ENCODE results near the gene DISC1.
"Not testable (repeated sequence)": the region's sequence is repeated elsewhere in the genome, so short reads cannot be mapped to it uniquely, and the experiment has no call there.

DISC1 gene

DNA sequence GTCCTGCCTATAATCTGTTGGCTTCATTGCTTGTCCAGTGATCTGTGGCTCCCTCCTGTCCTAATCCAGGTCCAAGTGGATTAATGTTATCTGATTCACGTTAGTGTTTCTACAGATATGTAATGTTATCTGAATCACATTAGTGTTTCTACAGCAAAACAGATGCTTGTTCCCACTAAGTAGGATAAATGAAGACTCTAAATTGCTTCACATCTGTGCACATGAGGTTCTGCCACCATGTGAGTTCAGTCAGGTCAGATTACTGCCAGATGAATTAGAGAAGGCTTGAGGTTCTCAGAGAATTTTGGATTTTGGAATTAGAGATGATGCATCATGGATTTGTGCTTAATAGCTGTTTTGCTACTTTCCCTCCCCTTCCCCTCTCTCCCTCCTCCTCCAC lies 13.2 kb downstream of the DISC1 start:
- DNase-seq: no peak

DNA sequence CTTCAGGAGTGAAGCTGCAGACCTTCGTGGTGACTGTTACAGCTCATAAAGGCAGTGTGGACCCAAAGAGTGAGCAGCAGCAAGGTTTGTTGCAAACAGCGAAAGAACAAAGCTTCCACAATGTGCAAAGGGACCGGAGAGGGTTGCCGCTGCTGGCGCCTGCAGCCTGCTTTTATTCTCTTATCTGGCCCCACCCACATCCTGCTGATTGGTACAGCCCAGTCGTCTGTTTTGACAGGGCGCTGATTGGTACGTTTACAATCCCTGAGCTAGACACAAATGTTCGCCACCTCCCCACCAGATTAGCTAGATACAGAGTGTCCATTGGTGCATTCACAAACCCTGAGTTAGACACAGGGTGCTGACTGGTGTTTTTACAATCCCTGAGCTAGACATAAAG lies 14.9 kb downstream of the DISC1 start:
- DNase-seq: not testable (repeated sequence)

- DNase-seq: not testable (repeated sequence)
Measured at GRCh38 chr1:231642061-231642460, 15.5 kb downstream of the DISC1 start.

- no peak for DNase-seq
Measured at GRCh38 chr1:231642618-231643017, 16.0 kb downstream of the DISC1 start.

DNA sequence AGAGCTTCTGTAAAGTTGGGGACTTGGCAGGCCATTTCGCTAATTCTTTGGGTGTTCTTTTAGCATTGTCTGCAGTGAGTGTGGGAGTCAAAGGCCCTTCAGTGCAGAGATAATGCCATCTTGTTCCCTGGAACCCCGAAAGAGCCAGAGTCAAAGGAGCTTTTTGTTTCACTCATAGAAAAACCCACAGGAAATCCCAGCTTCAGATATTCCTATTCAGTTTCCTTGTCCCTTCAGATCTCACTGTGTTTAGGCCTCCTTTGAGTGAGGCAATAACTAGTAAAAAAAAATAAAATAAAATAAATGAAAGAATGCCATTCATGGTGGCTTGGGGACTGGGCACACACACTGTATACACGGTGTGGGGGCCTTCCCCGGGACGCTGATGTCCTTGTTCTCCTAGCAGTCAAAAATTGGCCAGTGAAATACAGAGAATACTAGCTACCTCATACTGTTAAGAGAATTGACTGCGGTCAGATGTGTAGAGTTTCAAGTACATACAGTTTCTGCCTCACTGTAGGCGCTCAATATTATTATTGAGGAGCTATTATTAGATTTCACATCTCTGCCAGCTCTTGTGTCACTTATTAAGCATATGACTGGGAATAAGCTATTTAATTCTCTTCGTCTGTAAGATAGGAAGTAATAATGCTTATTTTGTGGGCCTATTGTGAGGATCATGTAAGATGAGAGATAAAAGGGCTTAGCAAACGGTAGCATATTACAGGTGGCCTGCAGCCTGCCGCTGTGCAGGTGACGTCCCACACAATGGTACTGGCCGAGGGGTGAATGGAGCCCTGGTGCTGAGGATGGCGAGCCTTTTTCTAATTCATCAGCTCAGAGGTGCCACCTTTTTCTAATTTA lies 16.7 kb downstream of the DISC1 start:
- DNase-seq: no peak

DNA sequence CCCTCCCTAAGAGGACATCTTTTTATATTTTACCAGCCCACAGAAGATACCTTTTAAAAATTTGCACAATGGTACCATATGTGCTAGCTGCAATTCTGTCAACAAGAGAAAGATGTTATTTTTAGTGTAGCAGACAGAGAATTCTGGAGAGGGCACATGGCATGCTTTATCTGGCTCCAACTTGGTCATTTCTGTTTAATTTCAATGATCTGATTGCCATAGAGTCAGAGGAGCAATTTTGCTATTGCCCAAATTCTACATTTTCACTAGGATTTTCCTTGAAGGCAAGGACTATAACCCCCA lies 17.3 kb downstream of the DISC1 start:
- no peak for DNase-seq

DNA sequence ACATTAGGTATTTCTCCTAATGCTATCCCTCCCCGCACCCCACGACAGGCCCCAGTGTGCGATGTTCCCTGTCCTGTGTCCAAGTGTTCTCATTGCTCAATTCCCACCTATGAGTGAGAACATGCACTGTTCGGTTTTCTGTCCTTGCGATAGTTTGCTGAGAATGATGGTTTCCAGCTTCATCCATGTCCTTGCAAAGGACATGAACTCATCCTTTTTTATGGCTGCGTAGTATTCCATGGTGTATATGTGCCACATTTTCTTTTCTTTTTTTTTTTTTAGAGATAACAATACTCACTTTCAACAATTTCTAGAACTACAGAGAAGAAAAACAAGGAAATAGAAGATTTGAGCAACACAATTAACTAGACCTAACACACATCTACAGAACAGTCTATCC lies 19.0 kb downstream of the DISC1 start:
- DNase-seq: not testable (repeated sequence)

DNA sequence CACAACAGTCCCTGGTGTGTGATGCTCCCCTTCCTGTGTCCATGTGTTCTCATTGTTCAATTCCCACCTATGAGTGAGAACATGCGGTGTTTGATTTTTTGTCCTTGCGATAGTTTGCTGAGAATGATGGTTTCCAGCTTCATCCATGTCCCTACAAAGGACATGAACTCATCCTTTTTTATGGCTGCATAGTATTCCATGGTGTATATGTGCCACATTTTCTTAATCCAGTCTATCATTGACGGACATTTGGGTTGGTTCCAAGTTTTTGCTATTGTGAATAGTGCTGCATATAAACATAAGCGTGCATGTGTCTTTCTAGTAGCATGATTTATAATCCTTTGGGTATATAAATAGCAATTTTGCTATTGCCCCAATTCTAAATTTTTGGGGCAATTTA lies 19.6 kb downstream of the DISC1 start:
- not testable (repeated sequence) for DNase-seq

DNA sequence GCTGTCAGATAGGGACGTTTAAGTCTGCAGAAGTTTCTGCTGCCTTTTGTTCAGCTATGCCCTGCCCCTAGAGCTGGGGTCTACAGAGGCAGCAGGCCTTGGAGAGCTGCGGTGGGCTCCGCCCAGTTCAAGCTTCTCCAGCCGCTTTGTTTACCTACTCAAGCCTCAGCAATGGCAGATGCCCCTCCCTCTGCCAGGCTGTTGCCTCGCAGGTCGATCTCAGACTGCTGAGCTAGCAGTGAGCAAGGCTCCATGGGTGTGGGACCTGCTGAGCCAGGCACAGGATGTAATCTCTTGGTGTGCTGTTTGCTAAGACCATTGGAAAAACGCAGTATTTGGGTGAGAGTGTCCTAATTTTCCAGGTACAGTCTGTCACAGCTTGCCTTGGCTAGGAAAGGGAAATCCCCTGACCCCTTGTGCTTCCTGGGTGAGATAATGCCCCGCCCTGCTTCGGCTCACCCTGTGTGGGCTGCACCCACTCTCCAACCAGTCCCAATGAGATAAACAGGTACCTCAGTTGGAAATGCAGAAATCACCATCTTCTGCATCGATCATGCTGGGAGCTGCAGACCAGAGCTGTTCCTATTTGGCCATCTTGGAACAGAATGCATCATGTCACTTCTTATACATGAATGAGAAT lies 25.2 kb downstream of the DISC1 start:
- not testable (repeated sequence) for DNase-seq

- DNase-seq: no peak
Measured at GRCh38 chr1:231653632-231654031, 27.0 kb downstream of the DISC1 start.

DNA sequence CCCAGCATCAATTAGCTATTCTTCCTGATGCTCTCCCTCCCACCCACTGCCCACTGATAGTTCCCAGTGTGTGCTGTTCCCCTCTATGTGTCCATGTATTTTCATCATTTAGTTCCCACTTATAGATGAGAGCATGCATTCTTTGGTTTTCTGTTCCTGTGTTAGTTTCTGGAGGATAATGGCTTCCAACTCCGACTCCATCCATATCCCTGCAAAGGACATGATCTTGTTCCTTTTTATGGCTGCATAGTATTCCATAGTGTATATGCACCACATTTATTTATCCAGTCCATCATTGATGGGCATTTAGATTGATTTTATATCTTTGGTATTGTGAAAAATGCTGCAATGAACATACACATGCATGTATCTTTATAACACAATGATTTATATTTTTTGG lies 30.2 kb downstream of the DISC1 start:
- DNase-seq: no peak

- not testable (repeated sequence) for DNase-seq
Measured at GRCh38 chr1:231658223-231658622, 31.6 kb downstream of the DISC1 start.

GRCh38 chr1:231660198-231660597 lies 33.6 kb downstream of the DISC1 start:
- DNase-seq: no peak

- peak; percentile 88 for DNase-seq
Measured at GRCh38 chr1:231663211-231663792, 36.7 kb downstream of the DISC1 start.

DNA sequence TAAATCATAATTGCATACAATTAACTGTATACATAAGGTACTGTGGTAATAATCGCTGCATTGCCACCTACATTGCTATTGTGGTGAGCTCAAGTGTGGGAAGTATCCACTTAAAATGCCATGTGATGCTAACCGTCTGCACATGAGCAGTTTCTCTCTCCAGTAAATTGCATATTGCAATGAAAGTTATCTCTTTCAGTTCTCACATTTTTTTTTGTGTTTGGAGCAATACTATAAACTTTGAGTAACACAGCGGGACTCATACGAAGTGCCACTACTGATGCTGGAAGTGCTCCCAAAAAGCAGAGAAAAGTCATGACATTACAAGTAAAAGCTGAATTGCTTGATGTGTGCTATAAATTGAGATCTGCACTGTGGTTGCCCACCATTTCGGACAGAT lies 38.5 kb downstream of the DISC1 start:
- peak; percentile 74 for DNase-seq

- DNase-seq: peak; percentile 73
Measured at GRCh38 chr1:231665726-231666125, 39.1 kb downstream of the DISC1 start.

DNA sequence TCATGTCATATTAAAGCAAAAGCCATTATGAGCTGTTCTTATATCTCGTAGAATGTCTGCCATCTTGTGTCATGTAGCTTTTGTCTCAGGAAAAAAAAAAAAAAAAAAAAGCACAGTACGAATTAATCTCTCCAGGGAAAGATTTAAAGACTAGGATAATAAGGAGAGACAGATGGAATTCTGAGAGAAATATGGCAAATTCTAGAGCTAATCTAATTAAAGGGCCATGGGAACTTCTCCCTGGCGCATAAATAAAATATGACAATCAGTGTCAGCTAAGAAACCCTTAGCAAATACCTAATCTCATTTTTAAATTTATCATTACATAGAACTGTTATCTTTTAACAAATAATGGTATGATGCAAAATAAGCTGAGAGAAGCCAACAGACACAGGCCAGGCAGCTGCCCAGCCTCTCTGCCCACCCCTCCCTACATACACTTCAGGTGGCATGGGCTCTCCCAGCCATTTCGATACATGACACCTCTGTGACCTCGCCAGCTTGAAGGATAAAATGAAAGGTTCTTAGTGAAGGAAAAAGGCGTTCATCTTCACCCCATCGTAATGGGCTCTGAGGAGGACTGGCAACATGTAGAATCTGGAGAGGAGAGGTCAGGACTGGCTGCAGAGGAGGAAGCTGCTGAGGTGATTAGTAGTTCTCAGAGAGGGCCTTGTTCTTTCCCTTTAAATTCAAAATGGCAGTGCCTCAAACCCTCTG lies 39.8 kb downstream of the DISC1 start:
- DNase-seq: no peak

- DNase-seq: no peak
Measured at GRCh38 chr1:231666937-231667608, 40.5 kb downstream of the DISC1 start.

DNA sequence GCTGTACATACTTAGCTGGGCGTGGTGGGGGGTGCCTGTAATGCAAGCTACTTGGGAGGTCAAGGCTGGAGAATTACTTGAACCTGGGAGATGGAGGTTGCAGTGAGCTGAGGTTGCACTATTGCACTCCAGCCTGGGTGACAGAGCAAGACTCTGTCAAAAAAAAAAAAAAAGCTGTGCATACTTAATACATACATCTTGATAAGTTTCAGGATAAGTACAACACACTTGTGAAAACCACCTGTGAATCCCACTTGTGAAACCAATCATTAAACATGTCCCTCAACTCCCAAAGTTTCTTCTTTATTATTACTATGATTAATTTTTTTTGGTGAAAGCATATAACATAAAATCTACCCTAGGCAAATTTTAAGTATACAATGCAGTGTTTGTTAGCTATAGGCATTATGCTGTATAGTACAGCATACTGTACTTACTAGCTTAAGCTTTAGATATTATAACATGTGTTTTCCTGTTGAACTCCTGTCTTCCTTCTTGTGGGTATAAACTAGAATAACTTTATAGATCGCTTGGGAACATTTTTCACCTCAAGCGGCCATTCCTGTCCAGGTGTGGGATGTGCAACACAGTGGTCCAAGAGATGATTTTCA lies 41.4 kb downstream of the DISC1 start:
- no peak for DNase-seq

DNA sequence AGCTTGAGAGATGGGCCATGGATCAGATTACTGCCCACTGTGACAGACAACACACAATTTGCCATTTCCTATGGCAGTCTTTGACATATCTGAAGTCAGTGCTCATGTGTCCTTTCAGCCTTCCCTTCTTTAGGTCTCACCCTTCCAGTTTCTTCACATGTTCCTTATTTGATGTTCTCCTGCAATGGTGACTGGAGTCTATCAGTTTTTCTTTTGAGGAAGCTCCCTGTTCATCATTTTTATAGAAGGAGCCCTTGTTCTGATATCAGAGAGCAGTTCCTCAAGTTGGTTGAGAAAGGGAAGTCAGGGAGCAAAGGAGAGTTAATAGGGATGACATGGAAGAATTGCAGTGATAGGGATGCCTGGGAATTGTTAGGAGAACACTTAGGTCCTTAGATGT lies 42.2 kb downstream of the DISC1 start:
- DNase-seq: no peak

DNA sequence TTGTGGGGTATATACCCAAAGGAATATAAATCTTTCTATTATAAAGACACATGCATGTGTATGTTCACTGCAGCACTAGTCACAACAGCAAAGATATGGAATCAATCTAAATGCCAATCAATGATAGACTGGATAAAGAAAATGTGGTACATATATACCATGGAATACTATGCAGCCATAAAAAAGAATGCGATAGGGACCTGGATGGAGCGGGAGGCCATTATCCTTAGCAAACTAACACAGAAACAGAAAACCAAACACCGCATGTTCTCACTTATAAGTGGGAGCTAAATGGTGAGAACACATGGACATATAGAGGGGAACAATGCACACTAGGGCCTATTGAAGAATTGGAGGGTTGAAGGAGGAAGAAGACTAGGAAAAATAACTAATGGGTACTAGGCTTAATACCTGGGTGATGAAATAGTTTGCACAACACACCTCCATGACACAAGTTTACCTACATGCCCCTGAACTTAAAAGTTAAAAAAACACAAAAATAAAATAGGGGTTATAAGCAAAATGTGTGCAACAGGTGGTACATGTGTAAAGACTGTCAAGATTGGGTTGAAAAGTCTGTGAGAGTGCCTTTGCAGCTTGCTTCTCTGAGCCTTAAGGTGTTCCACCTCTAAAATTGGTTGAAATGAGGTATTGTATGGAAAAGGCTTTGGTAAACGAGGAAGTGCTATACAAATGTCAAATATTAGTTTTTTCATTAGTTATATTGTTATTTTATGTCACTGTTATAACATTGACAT lies 43.5 kb downstream of the DISC1 start:
- DNase-seq: not testable (repeated sequence)

- DNase-seq: no peak
Measured at GRCh38 chr1:231670755-231671154, 44.2 kb downstream of the DISC1 start.

All from suppressor macrophage treated with lipopolysaccharide for 4 hours (primary cell).